Transverse colon (tissue), 4 donors: ENCODE measurements around the gene DCTPP1.

Experiments
- CTCF ChIP-seq, 5 experiments: fragments of 200-600 bp in 3 of 5; fragments of 450-650 bp in 2 of 5; sonication (generic) in 3 of 5; IDR thresholded peaks; 1 replicate in 2 of 5; 2 replicates in 3 of 5; pipeline ENCODE4 v1.5.1; 2016 to 2017; ENCODE audit warnings: antibody characterized with exemption in 5 of 5, inconsistent platforms in 3 of 5, mild to moderate bottlenecking in 2 of 5, moderate library complexity in 1 of 5
- EP300 ChIP-seq: sonication (generic); formaldehyde crosslinking; IDR thresholded peaks from one replicate; pipeline ENCODE4 v1.6.1; 2017; ENCODE audit warnings: antibody characterized with exemption, low read depth
- POLR2A ChIP-seq: fragments of 450-650 bp; IDR thresholded peaks from one replicate; pipeline ENCODE4 v1.6.1; 2016; ENCODE audit warnings: antibody characterized with exemption, mild to moderate bottlenecking, moderate library complexity
- POLR2AphosphoS5 ChIP-seq, 3 donors: sonication (generic); formaldehyde crosslinking; IDR thresholded peaks; one replicate each; pipeline ENCODE4 v1.6.1; 2016; ENCODE audit warnings: antibody characterized with exemption in 3 of 3

- TF ChIP-seq CTCF (IDR thresholded peaks at IDR 0.05) (no peak), POLR2A (no peak), POLR2AphosphoS5 (IDR thresholded peaks at IDR 0.05) (no peak), EP300 (no peak)
Measured at GRCh38 chr16:30414159-30414558, 15.7 kb downstream of the DCTPP1 start.
